Choroid plexus epithelial cell (primary cell): ENCODE results near the gene CBARP.
"Not testable (repeated sequence)": the region's sequence is repeated elsewhere in the genome, so short reads cannot be mapped to it uniquely, and the experiment has no call there.

Source experiments
- DNase-seq: peaks from one replicate; pipeline ENCODE4 v3.0.0-alpha.2; 2010; ENCODE audit warnings: low read depth
- H3K4me3 ChIP-seq: 2 replicates; pipeline ENCODE4 v1.5.1; 2011; ENCODE audit warnings: low read depth, mild to moderate bottlenecking, control low read depth, low read length, moderate library complexity
- CTCF ChIP-seq: conservative IDR thresholded peaks from 2 replicates; pipeline ENCODE4 v1.5.1; 2011; ENCODE audit warnings: low read depth, mild to moderate bottlenecking, control low read depth, inconsistent platforms, low read length, moderate library complexity

The CBARP gene

GRCh38 chr19:1213391-1214286 lies 24.2 kb downstream of the CBARP start:
- H3K4me3 ChIP-seq, result no peak overlapping the region
- DNase-seq, result peak; percentile 71

GRCh38 chr19:1211494-1212234 lies 26.1 kb downstream of the CBARP start:
- H3K4me3 ChIP-seq, result no peak overlapping the region
- TF ChIP-seq CTCF, result no peak
- DNase-seq, result no peak

More at GRCh38 chr19:1213391-1214286, 24.2 kb downstream of the CBARP start:
- TF ChIP-seq CTCF, result no peak

- no peak overlapping the region for H3K4me3 ChIP-seq
- DNase-seq, result no peak
- no peak for TF ChIP-seq CTCF
These were observed 27.6 kb downstream of the CBARP start for GRCh38 chr19:1210227-1210538.

- DNase-seq, H3K4me3 ChIP-seq: not testable (repeated sequence)
These were observed 29.0 kb downstream of the CBARP start for GRCh38 chr19:1208830-1209229.

GRCh38 chr19:1206864-1207450 lies 30.8 kb downstream of the CBARP start:
- no peak for TF ChIP-seq CTCF
- H3K4me3 ChIP-seq, result peak overlapping the region; percentile 73
- DNase-seq, result no peak

- no peak for DNase-seq
- no peak for TF ChIP-seq CTCF
- H3K4me3 ChIP-seq, result peak overlapping the region; percentile 73
These were observed 31.5 kb downstream of the CBARP start for GRCh38 chr19:1206150-1206863.
